ENCODE measurements around the gene SPATA13. TPM values are rescaled to one million over a fixed set of nuclear protein-coding genes. Genes with fewer than 3 reads are reported as not detected.
"Not testable (repeated sequence)": the region's sequence is repeated elsewhere in the genome, so short reads cannot be mapped to it uniquely, and the experiment has no call there.

Gene SPATA13
- total RNA-seq, 1 experiment from 2014 or later, result 28.7 TPM

- Histone ChIP-seq H3K4me3 (no peak overlapping the region), H3F3A (ENCODE audit: insufficient read depth, low read depth) (0 out of 2 replicates have a peak, but pooled peaks cover 4% of the 10 kb centered on the region), H2AFZ (no peak overlapping the region), H3K9me3 (ENCODE audit: insufficient read depth, low read depth) (no peaks in the 10 kb centered on the region), H3K27ac (no peak overlapping the region), H3K4me2 (no peak overlapping the region), H4K20me1 (ENCODE audit: insufficient read depth) (no peaks in the 10 kb centered on the region), H3K9me2 (ENCODE audit: insufficient read depth) (no peaks in the 10 kb centered on the region), H3K79me2 (ENCODE audit: low read depth) (peaks cover 3% of the 10 kb centered on the region), H3K27me3 (ENCODE audit: insufficient read depth, low read depth) (no peaks in the 10 kb centered on the region), H3K36me3 (ENCODE audit: low read depth) (no peaks in the 10 kb centered on the region), H3K4me1 (replicated peaks; ENCODE audit: insufficient read depth) (peaks cover 3% of the 10 kb centered on the region; the same call in 1 of the 2 replicates)
- no TSS peak for BruUV-seq (replicated peaks)
- no peak for DNase-seq
- intact Hi-C loops (cut with micrococcal nuclease; ENCODE audit: unreplicated experiment), result no loop called here
- ChIA-PET POLR2A (ENCODE audit: unreplicated experiment) (no interaction called here), CTCF (no interaction called here)
- TF ChIP-seq CTCF (conservative IDR thresholded peaks at IDR 0.05), result no peak
Measured at GRCh38 chr13:24203273-24203672, 42.8 kb downstream of the SPATA13 start.

- ChIA-PET CTCF (no interaction called here), POLR2A (ENCODE audit: unreplicated experiment) (no interaction called here)
- H3K36me3 ChIP-seq (ENCODE audit: low read depth), result no peaks in the 10 kb centered on the region
- DNase-seq, result no peak
- peaks cover 5% of the 10 kb centered on the region; the same call in 1 of the 2 replicates for H3K4me1 ChIP-seq (replicated peaks; ENCODE audit: insufficient read depth)
- intact Hi-C loops (cut with micrococcal nuclease; ENCODE audit: unreplicated experiment), result no loop called here
- 0 out of 2 replicates have a peak, but pooled peaks cover 4% of the 10 kb centered on the region for H3F3A ChIP-seq (ENCODE audit: insufficient read depth, low read depth)
- H3K79me2 ChIP-seq (ENCODE audit: low read depth), result peaks cover 6% of the 10 kb centered on the region
- no peak overlapping the region for H3K27ac ChIP-seq
- no peak overlapping the region for H3K4me2 ChIP-seq
- H2AFZ ChIP-seq, result no peak overlapping the region
- no peaks in the 10 kb centered on the region for H3K9me3 ChIP-seq (ENCODE audit: insufficient read depth, low read depth)
- no peaks in the 10 kb centered on the region for H3K9me2 ChIP-seq (ENCODE audit: insufficient read depth)
- no peak overlapping the region for H3K4me3 ChIP-seq
- no TSS peak for BruUV-seq (replicated peaks)
- H3K27me3 ChIP-seq (ENCODE audit: insufficient read depth, low read depth), result no peaks in the 10 kb centered on the region
- TF ChIP-seq EZH2 (IDR thresholded peaks at IDR 0.05; ENCODE audit: low read depth), result no peak
- no peak for TF ChIP-seq CTCF (conservative IDR thresholded peaks at IDR 0.05)
- no peaks in the 10 kb centered on the region for H4K20me1 ChIP-seq (ENCODE audit: insufficient read depth)
Measured at GRCh38 chr13:24203811-24204210, 43.3 kb downstream of the SPATA13 start.

DNA sequence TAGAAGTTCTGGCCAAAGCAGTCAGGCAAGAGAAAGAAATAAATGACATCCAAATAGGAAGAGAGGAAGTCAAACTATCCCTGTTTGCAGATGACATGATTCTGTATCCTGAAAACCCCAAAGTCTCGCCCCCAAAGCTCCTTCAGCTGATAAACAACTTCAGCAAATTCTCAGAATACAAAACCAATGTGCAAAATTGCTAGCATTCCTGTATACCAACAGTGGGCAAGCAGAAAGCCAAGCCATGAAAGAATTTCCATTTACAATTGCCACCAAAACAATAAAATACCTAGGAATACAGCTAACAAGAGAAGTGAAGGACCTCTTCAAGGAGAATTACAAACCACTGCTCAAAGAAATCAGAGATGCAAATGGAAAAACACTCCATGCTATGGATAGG lies 44.6 kb downstream of the SPATA13 start:
- POLR2A ChIA-PET (ENCODE audit: unreplicated experiment); intact Hi-C loops (cut with micrococcal nuclease; ENCODE audit: unreplicated experiment); H3K4me1 ChIP-seq (replicated peaks; ENCODE audit: insufficient read depth): not testable (repeated sequence)

More for the DNA sequence above, 44.6 kb downstream of the SPATA13 start:
- H3K4me3 ChIP-seq; DNase-seq; BruUV-seq (replicated peaks); H3K27me3 ChIP-seq (ENCODE audit: insufficient read depth, low read depth); H4K20me1 ChIP-seq (ENCODE audit: insufficient read depth); H3F3A ChIP-seq (ENCODE audit: insufficient read depth, low read depth); H2AFZ ChIP-seq; H3K27ac ChIP-seq; H3K9me3 ChIP-seq (ENCODE audit: insufficient read depth, low read depth); H3K9me2 ChIP-seq (ENCODE audit: insufficient read depth); CTCF ChIA-PET; H3K36me3 ChIP-seq (ENCODE audit: low read depth); H3K4me2 ChIP-seq: not testable (repeated sequence)
- peaks cover 17% of the 10 kb centered on the region for H3K79me2 ChIP-seq (ENCODE audit: low read depth)

All from PC-9 (cell line).